ES-I3 (cell line): Measurements from ENCODE around the gene PLB1.
"Not testable (repeated sequence)": the region's sequence is repeated elsewhere in the genome, so short reads cannot be mapped to it uniquely, and the experiment has no call there.

Source experiments
- H3K36me3 ChIP-seq: 2 replicates; pipeline ENCODE4 v1.6.1; 2013; ENCODE audit warnings: mild to moderate bottlenecking, low read length, control low read depth, moderate library complexity; ENCODE audit not compliant: insufficient read depth
- H3K4me1 ChIP-seq: 2 replicates; pipeline ENCODE4 v1.6.1; 2013; ENCODE audit warnings: mild to moderate bottlenecking, control low read depth, low read length; ENCODE audit not compliant: insufficient read depth
- H3K9ac ChIP-seq: 2 replicates; pipeline ENCODE4 v1.6.1; 2013; ENCODE audit warnings: low read depth, mild to moderate bottlenecking, low read length, moderate library complexity
- H3K9me3 ChIP-seq: 2 replicates; pipeline ENCODE4 v1.6.1; 2013; ENCODE audit warnings: mild to moderate bottlenecking, low read length, moderate library complexity; ENCODE audit not compliant: control insufficient read depth, insufficient read depth

PLB1 gene

GRCh38 chr2:28454016-28454930 is 41.6 kb upstream of the PLB1 start:
- Histone ChIP-seq H3K36me3 (no peaks in the 10 kb centered on the region), H3K9ac (no peak overlapping the region)

GRCh38 chr2:28457237-28457636 is 38.6 kb upstream of the PLB1 start:
- Histone ChIP-seq H3K4me1 (no peaks in the 10 kb centered on the region; the same call in 1 of the 2 replicates), H3K36me3 (no peaks in the 10 kb centered on the region), H3K9ac (no peak overlapping the region), H3K9me3 (peaks cover 3% of the 10 kb centered on the region; the same call in 1 of the 2 replicates)

More at GRCh38 chr2:28454016-28454930, 41.6 kb upstream of the PLB1 start:
- Histone ChIP-seq H3K4me1 (no peaks in the 10 kb centered on the region; the same call in 1 of the 2 replicates), H3K9me3 (no peaks in the 10 kb centered on the region)

- Histone ChIP-seq H3K4me1 (no peaks in the 10 kb centered on the region), H3K9me3 (peaks cover 6% of the 10 kb centered on the region; the same call in 1 of the 2 replicates), H3K9ac (no peak overlapping the region), H3K36me3 (no peaks in the 10 kb centered on the region)
These were observed 34.8 kb upstream of the PLB1 start for GRCh38 chr2:28461056-28461455.

- Histone ChIP-seq H3K36me3 (no peaks in the 10 kb centered on the region), H3K9ac (no peak overlapping the region), H3K9me3 (peaks cover 6% of the 10 kb centered on the region; the same call in 1 of the 2 replicates), H3K4me1 (no peaks in the 10 kb centered on the region)
These were observed 33.7 kb upstream of the PLB1 start for GRCh38 chr2:28462122-28462521.

GRCh38 chr2:28463211-28463816 is 32.5 kb upstream of the PLB1 start:
- Histone ChIP-seq H3K9ac (no peak overlapping the region), H3K4me1 (no peaks in the 10 kb centered on the region), H3K9me3 (peaks cover 6% of the 10 kb centered on the region; the same call in 1 of the 2 replicates), H3K36me3 (no peaks in the 10 kb centered on the region)

GRCh38 chr2:28463893-28464292 is 32.0 kb upstream of the PLB1 start:
- H3K9ac ChIP-seq: no peak overlapping the region
- H3K4me1 ChIP-seq: no peaks in the 10 kb centered on the region
- H3K36me3 ChIP-seq: no peaks in the 10 kb centered on the region
- peaks cover 6% of the 10 kb centered on the region; the same call in 1 of the 2 replicates for H3K9me3 ChIP-seq

GRCh38 chr2:28465148-28465885 is 30.5 kb upstream of the PLB1 start:
- H3K4me1 ChIP-seq: no peaks in the 10 kb centered on the region
- H3K9ac ChIP-seq: no peak overlapping the region
- no peaks in the 10 kb centered on the region for H3K36me3 ChIP-seq

GRCh38 chr2:28469304-28469703 is 26.6 kb upstream of the PLB1 start:
- H3K9me3 ChIP-seq: no peaks in the 10 kb centered on the region
- no peaks in the 10 kb centered on the region for H3K4me1 ChIP-seq
- no peak overlapping the region for H3K9ac ChIP-seq
- no peaks in the 10 kb centered on the region for H3K36me3 ChIP-seq

More at GRCh38 chr2:28465148-28465885, 30.5 kb upstream of the PLB1 start:
- H3K9me3 ChIP-seq: peaks cover 6% of the 10 kb centered on the region; the same call in 1 of the 2 replicates

GRCh38 chr2:28469947-28470535 is 25.8 kb upstream of the PLB1 start:
- Histone ChIP-seq H3K4me1 (no peaks in the 10 kb centered on the region), H3K36me3 (no peaks in the 10 kb centered on the region), H3K9me3 (no peaks in the 10 kb centered on the region), H3K9ac (no peak overlapping the region)

GRCh38 chr2:28470759-28471158 is 25.1 kb upstream of the PLB1 start:
- H3K9me3 ChIP-seq: no peaks in the 10 kb centered on the region
- no peaks in the 10 kb centered on the region for H3K4me1 ChIP-seq
- H3K36me3 ChIP-seq: no peaks in the 10 kb centered on the region
- H3K9ac ChIP-seq: no peak overlapping the region

- no peaks in the 10 kb centered on the region for H3K36me3 ChIP-seq
- no peaks in the 10 kb centered on the region for H3K9me3 ChIP-seq
- no peaks in the 10 kb centered on the region for H3K4me1 ChIP-seq
- no peak overlapping the region for H3K9ac ChIP-seq
These were observed 24.6 kb upstream of the PLB1 start for GRCh38 chr2:28471214-28471613.

- Histone ChIP-seq H3K9ac (no peak overlapping the region), H3K4me1 (no peaks in the 10 kb centered on the region), H3K9me3 (no peaks in the 10 kb centered on the region), H3K36me3 (no peaks in the 10 kb centered on the region)
These were observed 24.1 kb upstream of the PLB1 start for GRCh38 chr2:28471701-28472236.

GRCh38 chr2:28472641-28473040 is 23.2 kb upstream of the PLB1 start:
- not testable (repeated sequence) for H3K9me3 ChIP-seq, H3K9ac ChIP-seq, H3K36me3 ChIP-seq, H3K4me1 ChIP-seq

- H3K36me3 ChIP-seq: no peaks in the 10 kb centered on the region
- H3K9me3 ChIP-seq: no peaks in the 10 kb centered on the region
- no peaks in the 10 kb centered on the region for H3K4me1 ChIP-seq
- H3K9ac ChIP-seq: no peak overlapping the region
These were observed 20.7 kb upstream of the PLB1 start for GRCh38 chr2:28475088-28475595.
